EH (cell line): Measurements from ENCODE around the gene NOM1.

ENCODE experiments used
- DNase-seq: peaks from one replicate; pipeline ENCODE4 v3.0.0-alpha.2; 2015; ENCODE audit warnings: low read depth

NOM1 gene

GRCh38 chr7:157017603-157018327 lies 68.3 kb downstream of the NOM1 start:
- no peak for DNase-seq

DNA sequence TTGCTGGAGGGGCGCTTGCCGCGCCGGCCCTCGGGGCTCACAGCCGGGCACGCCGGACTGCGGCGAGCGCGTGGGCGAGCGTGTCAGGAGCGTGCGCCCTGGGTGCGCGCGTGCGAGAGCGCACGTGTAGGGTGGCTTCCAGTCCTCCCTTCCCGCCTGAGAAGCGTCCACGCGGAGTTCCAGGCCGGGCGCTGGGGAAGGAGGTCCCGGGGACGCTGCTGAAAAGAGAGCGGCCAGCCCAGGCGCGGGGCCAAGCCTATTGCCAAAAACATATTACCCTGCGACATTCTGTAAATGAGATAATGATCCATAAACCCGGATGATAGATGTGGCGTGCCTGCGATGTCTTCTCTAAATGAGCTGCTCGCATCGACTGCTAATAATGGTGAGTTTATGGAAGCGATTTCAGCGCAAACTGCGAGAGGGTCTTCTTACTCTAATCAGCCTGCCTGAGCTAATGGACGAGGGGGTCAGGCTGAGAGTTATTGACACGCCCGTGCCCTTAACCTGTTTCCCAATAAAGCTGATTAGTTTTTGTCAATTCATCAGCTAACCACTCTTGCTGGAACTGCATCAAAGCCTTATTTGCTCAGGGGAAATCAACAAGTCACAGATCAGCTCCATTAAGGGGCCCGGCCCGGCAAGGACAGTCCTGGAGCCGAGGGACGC lies 69.0 kb downstream of the NOM1 start:
- DNase-seq = no peak

- DNase-seq = no peak
These were observed 69.6 kb downstream of the NOM1 start for GRCh38 chr7:157018997-157019608.

DNA sequence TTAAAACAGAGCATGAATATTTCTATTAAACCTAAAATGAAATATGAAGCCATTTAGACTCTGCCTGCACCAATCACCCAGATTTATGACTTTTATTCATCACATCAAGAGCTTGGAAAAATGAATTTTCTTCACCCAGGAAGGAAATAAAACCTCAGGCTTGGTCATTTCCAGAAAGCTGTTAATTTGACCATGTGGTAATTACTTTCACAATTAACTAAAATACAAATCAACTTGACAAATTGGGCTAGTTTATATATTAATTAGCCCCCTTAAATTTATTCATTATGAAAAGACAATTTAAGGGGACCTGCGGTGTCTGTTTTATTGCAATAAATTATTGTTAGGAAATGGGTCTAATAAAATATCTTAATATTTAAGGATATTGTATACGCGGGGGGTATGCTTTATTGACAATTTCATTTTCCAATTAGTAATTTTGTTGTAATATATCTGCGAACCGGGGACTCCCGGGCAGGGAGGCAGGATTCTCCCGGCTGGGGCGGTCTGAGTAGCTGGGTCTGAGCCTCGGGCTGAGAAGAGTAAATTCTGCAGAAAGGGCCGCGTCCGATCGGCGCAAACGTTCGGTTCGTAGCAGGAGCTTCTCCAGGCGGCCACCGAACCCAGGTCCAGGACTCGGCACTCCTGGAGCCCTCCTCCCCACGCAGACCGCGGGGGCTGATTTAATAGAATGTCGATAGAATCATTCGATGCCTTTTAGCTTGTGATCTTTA lies 70.4 kb downstream of the NOM1 start:
- no peak for DNase-seq

DNA sequence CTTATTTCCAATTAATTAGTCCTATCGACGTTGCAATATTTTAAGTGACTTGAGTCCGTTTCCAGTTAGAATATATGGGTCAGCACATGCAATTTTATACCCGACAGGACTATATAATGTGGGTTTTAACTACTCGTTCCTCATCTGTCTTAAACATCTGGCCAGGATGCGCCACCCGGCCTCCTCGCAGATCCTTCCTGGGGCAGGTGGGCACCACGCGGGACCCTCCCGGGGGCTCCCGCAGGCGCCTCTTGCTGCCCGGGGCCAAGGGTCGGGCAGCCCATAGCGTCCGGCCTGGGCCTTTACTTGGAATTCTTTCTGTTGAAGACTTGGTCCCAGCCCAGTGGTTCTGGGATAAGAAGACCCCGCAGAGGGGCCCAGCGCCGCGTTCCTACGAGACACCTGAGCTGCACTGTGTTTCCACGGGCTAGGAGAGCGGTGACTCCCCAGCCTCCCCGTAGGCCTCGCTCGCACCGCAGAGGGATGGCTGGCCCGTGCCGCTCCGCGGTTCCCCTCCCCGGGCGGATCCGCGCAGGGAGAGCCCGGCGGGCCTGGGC lies 71.1 kb downstream of the NOM1 start:
- DNase-seq = no peak

- no peak for DNase-seq
These were observed 71.8 kb downstream of the NOM1 start for GRCh38 chr7:157021071-157021870.

DNA sequence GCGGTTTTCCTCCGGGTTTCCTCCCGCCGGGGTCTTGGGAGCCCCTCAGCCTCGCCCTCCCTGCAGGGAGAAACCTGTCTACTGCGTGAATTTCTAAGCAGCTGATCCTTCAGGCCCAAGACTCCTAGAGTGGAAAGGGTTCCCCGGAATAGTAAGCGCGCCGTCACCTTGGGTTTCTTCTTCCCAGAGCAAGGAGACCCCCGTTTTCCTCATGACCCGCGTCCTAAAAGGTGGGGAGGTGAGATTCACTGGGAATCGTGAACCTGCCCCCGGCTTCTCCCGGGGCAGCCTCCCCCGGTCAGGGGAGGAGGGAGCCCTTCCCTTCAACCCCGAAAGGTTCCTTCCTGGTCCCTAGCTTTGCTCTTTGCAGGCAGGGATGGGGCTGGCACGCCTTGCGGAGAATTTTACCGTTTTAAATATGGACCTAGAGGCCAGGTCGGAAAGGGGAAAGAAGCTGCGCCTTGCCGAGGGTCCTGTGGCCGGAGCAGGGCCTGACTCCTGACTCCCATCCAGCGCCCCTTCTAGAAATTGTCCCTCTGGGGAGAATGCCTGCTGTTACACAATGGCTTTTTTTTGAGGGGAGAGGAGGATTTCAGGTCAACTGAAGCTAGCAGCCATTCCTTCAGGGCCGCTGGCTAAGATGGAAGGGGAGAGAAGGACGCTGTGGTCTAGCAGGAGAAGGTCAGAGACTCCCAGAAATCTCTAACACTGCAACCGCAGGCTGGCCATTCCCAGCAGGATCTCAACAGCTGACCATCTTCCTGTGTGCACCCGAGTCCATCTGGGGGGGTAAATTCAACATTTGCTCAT lies 72.6 kb downstream of the NOM1 start:
- DNase-seq = no peak
